Adrenal gland (tissue), 12 donors: Measurements from ENCODE around the gene TTC33. TPM values are rescaled to one million over a fixed set of nuclear protein-coding genes. Genes with fewer than 3 reads are reported as not detected.

Source experiments
- DNase-seq, 7 donors: peaks; one replicate each; pipeline ENCODE4 v3.0.0-alpha.2; 2019 to 2020
- H3K27ac ChIP-seq, 5 donors: fragments of 200-600 bp; sonication (generic) in 4 of 5; 1 replicate in 3 of 5; 2 replicates in 2 of 5; pipeline versions ENCODE4 v1.5.1 to v1.8.0; 2016 to 2020; ENCODE audit warnings: mild to moderate bottlenecking in 1 of 5
- H3K27me3 ChIP-seq: fragments of 200-600 bp; 2 replicates; pipeline ENCODE4 v1.8.0; 2021
- H3K36me3 ChIP-seq, 2 donors: fragments of 200-600 bp; replicated peaks in 1 of 2; 1 replicate in 1 of 2; 2 replicates in 1 of 2; pipeline versions ENCODE4 v1.5.1 to v1.8.0; 2018 to 2022
- H3K4me1 ChIP-seq, 2 donors: fragments of 200-600 bp; replicated peaks in 1 of 2; 1 replicate in 1 of 2; 2 replicates in 1 of 2; pipeline versions ENCODE4 v1.5.1 to v1.8.0; 2018 to 2021
- H3K4me3 ChIP-seq, 4 donors: fragments of 200-600 bp; sonication (generic) in 3 of 4; one replicate each; pipeline ENCODE4 v1.5.1; 2016 to 2018
- H3K9me3 ChIP-seq, 3 donors: fragments of 200-600 bp; sonication (generic) in 1 of 3; replicated peaks in 1 of 3; 1 replicate in 2 of 3; 2 replicates in 1 of 3; pipeline versions ENCODE4 v1.5.1 to v1.8.0; 2016 to 2021
- CTCF ChIP-seq, 6 experiments: fragments of 450-650 bp in 4 of 6; fragments of 200-600 bp in 2 of 6; sonication (generic) in 1 of 6; IDR thresholded peaks; 1 replicate in 5 of 6; 2 replicates in 1 of 6; pipeline versions ENCODE4 v1.5.1 to v1.8.0; 2016 to 2021; ENCODE audit warnings: antibody characterized with exemption in 6 of 6, mild to moderate bottlenecking in 2 of 6, moderate library complexity in 1 of 6
- POLR2A ChIP-seq, 2 donors: fragments of 450-650 bp; IDR thresholded peaks; one replicate each; pipeline ENCODE4 v1.6.1; 2017; ENCODE audit warnings: antibody characterized with exemption in 2 of 2, mild to moderate bottlenecking in 2 of 2, moderate library complexity in 1 of 2
- WGBS, 4 donors: extraction: QIAGEN DNeasy Blood & Tissue Kit in 2 of 4; methylation state at CpG; one replicate each; pipeline versions ENCODE4 v1.1.5 to v1.1.7; 2013 to 2017; 5-methylcytosine and 5-hydroxymethylcytosine counted together
- intact Hi-C, 2 donors: fragments of 100-400 bp; cut with DNase I; formaldehyde crosslinking; loops; one replicate each; pipeline versions ENCODE4 v1.14.1 to v1.15.0; 2022 to 2023
- polyA plus RNA-seq, 3 donors: library from polyadenylated mRNA; stranded (reverse); fragments of 200-250 nt in 2 of 3; fragments of 350-450 nt in 1 of 3; fragmentation: Illumina TruSeq in 1 of 3; extraction: RNeasy Lipid Tissue Mini Kit (QIAGEN cat#74804) in 1 of 3; gene quantifications; one replicate each; pipeline ENCODE4 v1.2.3, GENCODE V29; 2013 to 2014
- total RNA-seq, 9 donors: library from RNA; depleted of rRNA in 4 of 9; stranded (reverse); fragments of >200 nt in 4 of 9; fragments of 120-200 nt in 1 of 9; fragmentation: NEBNext Ultra II Directional in 1 of 9; extraction: Animal tissue kit (Norgen Biotek cat#: 25700) in 1 of 9; gene quantifications; one replicate each; pipeline versions ENCODE4 v1.1.0 to v1.2.4, GENCODE V29; 2013 to 2023
- donor health status: healthy with polysubstance abuse.
- donor health status: Bipolar disorder and iron deficiency.
- donor health status: DM: yes; HTN: yes; CAD: no.
- donor health status: DM: no; HTN: no; CAD: no.
- donor health status: DM: no; HTN: no; CAD: no.
- donor health status: DM: yes; HTN: yes; CAD: no.

TTC33 gene
- total and polyA plus RNA-seq, 12 donors, result 5.8 to 33.5 (median 15.3) TPM

- WGBS, 4 donors, result 86 to 94% (median 91%) methylated on average over 4 of the region's 4 CpGs
- TF ChIP-seq POLR2A (IDR thresholded peaks at IDR 0.05) (no peak), CTCF (IDR thresholded peaks at IDR 0.05) (no peak)
- intact Hi-C loops, result no loop called here
- Histone ChIP-seq H3K4me3 (no peak overlapping the region), H3K27me3 (no peaks in the 10 kb centered on the region), H3K27ac (no peak overlapping the region), H3K36me3 (no peaks in the 10 kb centered on the region), H3K4me1 (no peaks in the 10 kb centered on the region), H3K9me3 (no peaks in the 10 kb centered on the region)
- no peak for DNase-seq
These were observed 208.2 kb downstream of the TTC33 start for GRCh38 chr5:40547557-40547956.

GRCh38 chr5:40540301-40540700, 215.5 kb downstream of the TTC33 start:
- intact Hi-C loops, result no loop called here
- no peak for DNase-seq
- no peak overlapping the region for H3K4me3 ChIP-seq
- H3K27me3 ChIP-seq, result no peaks in the 10 kb centered on the region
- TF ChIP-seq POLR2A (IDR thresholded peaks at IDR 0.05) (no peak), CTCF (IDR thresholded peaks at IDR 0.05) (no peak)
- H3K27ac ChIP-seq, result no peak overlapping the region
- no peaks in the 10 kb centered on the region for H3K9me3 ChIP-seq
- H3K36me3 ChIP-seq, result no peaks in the 10 kb centered on the region
- no peaks in the 10 kb centered on the region for H3K4me1 ChIP-seq

GRCh38 chr5:40524677-40525076, 231.1 kb downstream of the TTC33 start:
- no peaks in the 10 kb centered on the region for H3K4me1 ChIP-seq
- TF ChIP-seq POLR2A (IDR thresholded peaks at IDR 0.05), result no peak
- no peak for TF ChIP-seq CTCF (IDR thresholded peaks at IDR 0.05)
- intact Hi-C loops, result no loop called here
- H3K36me3 ChIP-seq, result no peaks in the 10 kb centered on the region
- H3K27me3 ChIP-seq, result no peaks in the 10 kb centered on the region
- H3K27ac ChIP-seq, result no peak overlapping the region
- 37 to 64% (median 53%) methylated on average over 1 of the region's 1 CpG for WGBS, 4 donors
- no peak overlapping the region for H3K4me3 ChIP-seq
- no peak for DNase-seq
- no peaks in the 10 kb centered on the region for H3K9me3 ChIP-seq

- DNase-seq, result no peak
- no peak for TF ChIP-seq POLR2A (IDR thresholded peaks at IDR 0.05)
- no peak for TF ChIP-seq CTCF (IDR thresholded peaks at IDR 0.05)
- Histone ChIP-seq H3K27ac (no peak overlapping the region), H3K4me1 (no peaks in the 10 kb centered on the region), H3K36me3 (no peaks in the 10 kb centered on the region), H3K9me3 (no peaks in the 10 kb centered on the region), H3K4me3 (no peak overlapping the region), H3K27me3 (no peaks in the 10 kb centered on the region)
- intact Hi-C loops, result no loop called here
These were observed 233.8 kb downstream of the TTC33 start for GRCh38 chr5:40521925-40522324.
